Measurements from ENCODE around the gene SMARCA2. TPM values are rescaled to one million over a fixed set of nuclear protein-coding genes. Genes with fewer than 3 reads are reported as not detected.

SMARCA2 gene
- total and polyA plus RNA-seq, 9 of the 15 experiments (the other 6 are each of a cell fraction or from before 2014, with no cell fraction given), result 8.0 to 34.8 (median 25.5) TPM

DNA sequence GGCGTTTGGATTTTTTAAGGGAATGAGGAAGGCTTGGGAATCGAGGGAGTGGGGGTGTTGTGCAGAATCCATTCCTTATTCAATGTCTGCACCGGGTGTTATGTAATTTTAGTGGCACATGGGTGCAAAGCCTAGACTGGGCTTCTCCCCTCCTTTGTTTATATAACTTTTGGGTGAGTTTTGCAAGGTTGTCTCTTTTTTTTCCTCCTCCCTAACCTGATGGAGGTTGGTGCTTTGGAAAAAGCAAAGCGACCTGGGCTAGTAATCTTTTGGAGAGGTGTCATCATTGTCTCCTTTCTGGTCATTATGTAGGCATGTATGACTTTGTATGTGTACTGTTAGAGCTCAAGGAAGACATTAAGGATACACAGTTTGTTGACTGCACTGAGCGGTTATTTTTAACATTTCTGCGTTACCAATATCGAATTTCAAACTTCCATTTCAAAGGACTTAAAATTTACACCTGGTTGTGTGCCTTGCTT, 3.1 kb downstream of the SMARCA2 start (continued):
- TF ChIP-seq SREBF1 (IDR thresholded peaks at IDR 0.05; ENCODE audit: borderline replicate concordance, low read depth, low read length) (no peak), PYGO2 (tag; IDR thresholded peaks at IDR 0.05) (no peak), C11orf30 (IDR thresholded peaks at IDR 0.05; ENCODE audit: low read depth) (no peak), TBP (optimal IDR thresholded peaks at IDR 0.05; ENCODE audit: low read depth, low read length) (no peak), EP400 (IDR thresholded peaks at IDR 0.05) (peak; percentile 8; the same call in 1 of the 2 replicates), NCOA1 (IDR thresholded peaks at IDR 0.05; ENCODE audit: low read depth) (no peak), SPI1 (IDR thresholded peaks at IDR 0.05; ENCODE audit: borderline replicate concordance, low read depth, low read length) (no peak), FOXA3 (CRISPR knock-in tag; conservative IDR thresholded peaks at IDR 0.05 in 1 of 2, IDR thresholded peaks at IDR 0.05 in 1 of 2) (no peak), ZNF24 (IDR thresholded peaks at IDR 0.05) (no peak), TRIM24 (IDR thresholded peaks at IDR 0.05) (no peak), RFX7 (CRISPR knock-in tag; IDR thresholded peaks at IDR 0.05) (no peak)
- TF ChIP-seq, protein P1, sequence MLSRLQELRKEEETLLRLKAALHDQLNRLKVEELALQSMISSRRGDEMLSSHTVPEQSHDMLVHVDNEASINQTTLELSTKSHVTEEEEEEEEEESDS (CRISPR knock-in tag; IDR thresholded peaks at IDR 0.05), result no peak

All from K562 (cell line).